Stimulated activated CD8-positive, alpha-beta memory T cell treated with anti-CD3 and anti-CD28 coated beads, Interleukin-7, amount 100 ng/mL, for 1 hour (primary cell): ENCODE data around the gene CPTP.

Experiments used
- DNase-seq, 2 donors: peaks; one replicate each; pipeline ENCODE4 v3.0.0-alpha.2; 2020; ENCODE audit warnings: low read depth in 2 of 2

CPTP gene

DNA sequence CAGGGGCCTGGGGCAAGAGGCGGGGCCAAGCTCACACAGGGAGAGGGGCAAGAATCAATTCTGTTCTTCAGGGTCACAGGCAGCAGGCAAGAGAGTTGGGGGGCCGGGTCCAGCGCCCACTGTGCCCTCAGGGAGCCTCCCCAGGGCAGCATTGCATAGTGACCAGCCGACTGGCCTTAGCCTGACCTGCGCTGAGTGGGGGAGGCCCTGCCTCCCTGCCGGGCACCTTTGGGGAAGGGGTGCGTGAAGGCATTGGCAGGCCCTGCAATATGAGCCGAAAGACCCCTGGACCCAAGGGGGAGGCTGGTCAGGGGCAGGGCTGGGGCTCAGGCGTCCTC lies 32.2 kb upstream of the CPTP start:
- DNase-seq, result no peak

GRCh38 chr1:1292851-1293250 lies 31.8 kb upstream of the CPTP start:
- no peak for DNase-seq

- DNase-seq, result no peak
Measured at GRCh38 chr1:1293263-1294249, 31.0 kb upstream of the CPTP start.

- DNase-seq, result no peak
Measured at GRCh38 chr1:1294250-1294890, 30.2 kb upstream of the CPTP start.

GRCh38 chr1:1295154-1295923 lies 29.3 kb upstream of the CPTP start:
- no peak for DNase-seq

GRCh38 chr1:1296070-1297061 lies 28.2 kb upstream of the CPTP start:
- DNase-seq, result no peak

GRCh38 chr1:1297802-1298424 lies 26.7 kb upstream of the CPTP start:
- no peak for DNase-seq

GRCh38 chr1:1298861-1299685 lies 25.5 kb upstream of the CPTP start:
- DNase-seq, result no peak

GRCh38 chr1:1299686-1300351 lies 24.8 kb upstream of the CPTP start:
- no peak for DNase-seq

DNA sequence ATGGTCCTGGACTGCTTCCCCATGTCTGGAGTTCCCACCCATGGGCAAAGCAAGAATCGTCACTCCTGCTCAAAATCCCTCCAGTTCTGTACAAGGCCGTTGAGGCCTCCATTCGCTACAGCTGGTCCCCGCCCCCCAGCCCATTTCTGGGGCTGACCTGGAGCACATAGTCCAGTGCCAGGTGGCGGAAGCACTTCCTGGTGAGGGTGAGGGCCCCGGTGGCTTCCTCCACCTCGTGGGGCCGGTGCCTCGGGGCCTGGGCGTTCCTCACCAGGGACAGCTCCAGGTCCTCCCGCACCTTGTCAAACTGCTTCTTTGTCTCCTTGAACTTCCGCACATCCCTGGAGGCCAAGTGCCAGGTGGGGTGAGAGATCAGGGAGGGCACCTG lies 24.3 kb upstream of the CPTP start:
- no peak for DNase-seq

- no peak for DNase-seq
Measured at GRCh38 chr1:1302006-1302430, 22.6 kb upstream of the CPTP start.

DNA sequence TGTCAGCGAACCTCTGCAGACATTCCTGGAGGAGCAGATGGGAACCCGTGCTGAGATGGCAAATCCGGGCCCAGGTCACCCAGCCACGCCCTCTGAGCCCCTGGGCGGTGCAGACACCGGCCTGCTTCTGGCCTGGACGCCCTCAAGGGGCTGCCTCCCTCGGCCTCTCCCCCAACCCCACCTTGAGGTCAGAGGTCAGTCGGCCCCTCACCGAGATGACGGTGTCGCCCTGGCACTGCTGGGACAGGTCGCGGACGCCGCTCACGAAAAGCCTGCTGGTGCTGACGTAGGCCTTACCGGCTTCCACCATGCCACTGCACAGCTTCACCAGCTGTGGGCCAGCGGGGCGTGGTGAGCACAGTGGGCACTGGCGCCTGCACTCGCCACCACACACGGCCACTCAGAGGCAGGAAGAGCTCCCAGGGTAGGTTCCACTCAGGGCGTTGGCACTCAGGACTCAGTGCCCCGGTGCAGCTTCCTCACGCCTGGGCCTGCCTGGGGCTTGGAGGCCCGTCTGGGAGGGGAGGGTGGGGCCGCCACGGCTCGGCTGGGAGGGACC lies 21.6 kb upstream of the CPTP start:
- no peak for DNase-seq

DNA sequence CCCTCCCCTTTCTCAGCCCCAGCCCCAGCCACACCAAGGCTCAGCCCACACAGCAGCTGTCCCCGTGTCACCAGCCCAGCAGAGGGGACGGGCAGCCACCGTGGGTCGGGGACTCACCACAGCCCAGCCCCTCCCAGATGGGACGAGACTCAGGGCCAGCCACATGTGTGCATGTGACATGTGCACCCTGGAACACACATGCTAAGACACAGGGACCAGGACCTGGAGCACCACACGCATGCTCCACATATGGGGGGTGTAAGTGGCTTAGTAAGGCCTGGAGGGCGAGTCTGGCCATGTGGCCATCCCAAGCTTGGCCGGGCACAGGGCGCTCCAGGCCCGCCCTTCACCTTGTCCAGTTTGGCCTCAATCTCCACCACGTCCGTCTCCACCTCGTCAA lies 20.9 kb upstream of the CPTP start:
- no peak for DNase-seq

GRCh38 chr1:1304331-1305299 lies 20.0 kb upstream of the CPTP start:
- DNase-seq, result no peak

- DNase-seq, result peak; percentile 54 to 58
Measured at GRCh38 chr1:1305300-1306069, 19.1 kb upstream of the CPTP start.

DNA sequence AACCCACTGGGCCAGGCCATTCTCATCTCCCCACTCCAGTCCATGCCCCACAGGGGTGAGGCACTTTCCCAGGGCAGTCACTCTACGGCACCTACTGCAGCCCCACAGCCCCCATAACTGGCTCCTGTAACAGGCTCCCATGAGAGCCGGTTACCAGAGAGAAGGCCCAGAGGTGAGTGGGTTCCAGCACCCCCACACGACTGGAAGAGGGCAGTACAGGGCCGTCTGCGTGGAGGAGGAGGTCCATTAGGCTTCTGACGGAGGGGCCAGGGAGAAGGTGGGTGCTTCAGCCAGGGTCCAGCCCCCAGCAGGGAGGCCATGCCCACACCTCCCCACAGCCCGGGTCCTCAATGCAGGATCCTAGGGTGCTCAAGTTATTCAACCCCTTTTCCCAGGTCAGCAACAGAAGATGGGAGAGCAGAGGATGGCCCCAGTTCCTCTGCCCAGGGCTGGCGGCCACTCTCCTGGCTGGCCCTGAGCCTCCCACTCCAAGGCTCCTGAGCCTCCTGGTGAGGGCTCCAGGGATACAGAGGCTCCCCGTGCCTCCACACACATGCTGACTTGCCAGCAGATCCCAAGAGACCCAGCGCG lies 18.4 kb upstream of the CPTP start:
- DNase-seq, result no peak
